Stimulated activated memory B cell treated with anti-CD40 and anti-IgM and Interleukin-4, amounts not matched to agents 10 μg/mL and 1 μg/mL and 100 μg/mL, for 72 hours (primary cell): ENCODE data around the gene QKI.
"Not testable (repeated sequence)": the region's sequence is repeated elsewhere in the genome, so short reads cannot be mapped to it uniquely, and the experiment has no call there.

Experiments
- ATAC-seq: fragments of 150-1000 bp; cut with Tn5 transposase; 2 replicates; pipeline ENCODE4 v1.10.0; 2021
- H3K27ac Mint-ChIP-seq: one replicate; pipeline ENCODE4 v1.8.0; 2022; ENCODE audit warnings: mild to moderate bottlenecking, mixed read lengths
- H3K27me3 Mint-ChIP-seq: one replicate; pipeline ENCODE4 v1.8.0; 2022; ENCODE audit warnings: mixed read lengths
- H3K36me3 Mint-ChIP-seq: one replicate; pipeline ENCODE4 v1.8.0; 2022; ENCODE audit warnings: mixed read lengths
- H3K4me1 Mint-ChIP-seq: one replicate; pipeline ENCODE4 v1.8.0; 2022; ENCODE audit warnings: mixed read lengths
- H3K4me3 Mint-ChIP-seq: one replicate; pipeline ENCODE4 v1.8.0; 2022; ENCODE audit warnings: mild to moderate bottlenecking, moderate library complexity, mixed read lengths
- H3K9me3 Mint-ChIP-seq: one replicate; pipeline ENCODE4 v1.8.0; 2022; ENCODE audit warnings: mixed read lengths

QKI gene

GRCh38 chr6:163437466-163437865 lies 22.9 kb downstream of the QKI start:
- H3K27ac Mint-ChIP-seq = no peak overlapping the region

GRCh38 chr6:163438298-163438939 lies 23.9 kb downstream of the QKI start:
- ATAC-seq = no peak
- peaks cover 13% of the 10 kb centered on the region for H3K36me3 Mint-ChIP-seq
- H3K4me1 Mint-ChIP-seq = peaks cover 56% of the 10 kb centered on the region
- H3K4me3 Mint-ChIP-seq = no peak overlapping the region
- H3K27me3 Mint-ChIP-seq = no peaks in the 10 kb centered on the region
- no peak overlapping the region for H3K27ac Mint-ChIP-seq
- H3K9me3 Mint-ChIP-seq = peaks cover 3% of the 10 kb centered on the region

More at GRCh38 chr6:163437466-163437865, 22.9 kb downstream of the QKI start:
- Mint-ChIP-seq H3K4me1 (peaks cover 62% of the 10 kb centered on the region), H3K36me3 (peaks cover 13% of the 10 kb centered on the region), H3K27me3 (no peaks in the 10 kb centered on the region), H3K9me3 (peaks cover 3% of the 10 kb centered on the region), H3K4me3 (no peak overlapping the region)
- no peak for ATAC-seq

- H3K27ac Mint-ChIP-seq = no peak overlapping the region
- H3K27me3 Mint-ChIP-seq = no peaks in the 10 kb centered on the region
- H3K9me3 Mint-ChIP-seq = peaks cover 3% of the 10 kb centered on the region
- ATAC-seq = no peak
- no peak overlapping the region for H3K4me3 Mint-ChIP-seq
- H3K36me3 Mint-ChIP-seq = peaks cover 13% of the 10 kb centered on the region
- H3K4me1 Mint-ChIP-seq = peaks cover 53% of the 10 kb centered on the region
These were observed 24.4 kb downstream of the QKI start for GRCh38 chr6:163438940-163439335.

- peaks cover 13% of the 10 kb centered on the region for H3K36me3 Mint-ChIP-seq
- H3K27me3 Mint-ChIP-seq, H3K27ac Mint-ChIP-seq, H3K9me3 Mint-ChIP-seq, ATAC-seq, H3K4me3 Mint-ChIP-seq: not testable (repeated sequence)
- peaks cover 51% of the 10 kb centered on the region for H3K4me1 Mint-ChIP-seq
These were observed 24.9 kb downstream of the QKI start for GRCh38 chr6:163439390-163439789.

GRCh38 chr6:163439997-163440396 lies 25.5 kb downstream of the QKI start:
- Mint-ChIP-seq H3K27ac (no peak overlapping the region), H3K4me3 (no peak overlapping the region), H3K9me3 (peaks cover 3% of the 10 kb centered on the region), H3K36me3 (peaks cover 13% of the 10 kb centered on the region), H3K4me1 (peaks cover 49% of the 10 kb centered on the region), H3K27me3 (no peaks in the 10 kb centered on the region)
- ATAC-seq = no peak

- Mint-ChIP-seq H3K4me1 (peaks cover 38% of the 10 kb centered on the region), H3K9me3 (no peaks in the 10 kb centered on the region), H3K4me3 (no peak overlapping the region), H3K36me3 (peaks cover 7% of the 10 kb centered on the region), H3K27me3 (no peaks in the 10 kb centered on the region), H3K27ac (no peak overlapping the region)
- ATAC-seq = no peak
These were observed 27.8 kb downstream of the QKI start for GRCh38 chr6:163442336-163442735.

- H3K4me1 Mint-ChIP-seq = peaks cover 33% of the 10 kb centered on the region
- H3K27ac Mint-ChIP-seq = no peak overlapping the region
- no peaks in the 10 kb centered on the region for H3K9me3 Mint-ChIP-seq
- no peak for ATAC-seq
- H3K27me3 Mint-ChIP-seq = no peaks in the 10 kb centered on the region
- H3K36me3 Mint-ChIP-seq = peaks cover 7% of the 10 kb centered on the region
- no peak overlapping the region for H3K4me3 Mint-ChIP-seq
These were observed 29.6 kb downstream of the QKI start for GRCh38 chr6:163444077-163444476.

GRCh38 chr6:163446549-163446948 lies 32.0 kb downstream of the QKI start:
- H3K4me3 Mint-ChIP-seq = no peak overlapping the region
- no peak for ATAC-seq
- peaks cover 33% of the 10 kb centered on the region for H3K4me1 Mint-ChIP-seq
- H3K9me3 Mint-ChIP-seq = no peaks in the 10 kb centered on the region
- H3K27me3 Mint-ChIP-seq = no peaks in the 10 kb centered on the region
- H3K27ac Mint-ChIP-seq = no peak overlapping the region
- H3K36me3 Mint-ChIP-seq = peaks cover 5% of the 10 kb centered on the region

GRCh38 chr6:163449076-163449475 lies 34.6 kb downstream of the QKI start:
- ATAC-seq = no peak
- no peaks in the 10 kb centered on the region for H3K9me3 Mint-ChIP-seq
- H3K4me3 Mint-ChIP-seq = no peak overlapping the region
- H3K4me1 Mint-ChIP-seq = peaks cover 29% of the 10 kb centered on the region
- H3K36me3 Mint-ChIP-seq = peaks cover 5% of the 10 kb centered on the region
- no peaks in the 10 kb centered on the region for H3K27me3 Mint-ChIP-seq
- no peak overlapping the region for H3K27ac Mint-ChIP-seq

GRCh38 chr6:163454425-163454824 lies 39.9 kb downstream of the QKI start:
- Mint-ChIP-seq H3K36me3 (peaks cover 33% of the 10 kb centered on the region), H3K27me3 (no peaks in the 10 kb centered on the region), H3K9me3 (no peaks in the 10 kb centered on the region), H3K4me1 (peaks cover 70% of the 10 kb centered on the region), H3K4me3 (no peak overlapping the region), H3K27ac (no peak overlapping the region)
- no peak for ATAC-seq

- Mint-ChIP-seq H3K36me3 (peaks cover 28% of the 10 kb centered on the region), H3K27ac (peak overlapping the region; percentile 9), H3K27me3 (no peaks in the 10 kb centered on the region), H3K4me1 (peaks cover 75% of the 10 kb centered on the region), H3K9me3 (no peaks in the 10 kb centered on the region), H3K4me3 (no peak overlapping the region)
- ATAC-seq = no peak
These were observed 41.0 kb downstream of the QKI start for GRCh38 chr6:163455552-163455951.

- ATAC-seq = no peak
- no peak overlapping the region for H3K4me3 Mint-ChIP-seq
- H3K9me3 Mint-ChIP-seq = no peaks in the 10 kb centered on the region
- H3K27ac Mint-ChIP-seq = peak overlapping the region; percentile 64
- H3K36me3 Mint-ChIP-seq = peaks cover 33% of the 10 kb centered on the region
- peaks cover 77% of the 10 kb centered on the region for H3K4me1 Mint-ChIP-seq
- H3K27me3 Mint-ChIP-seq = no peaks in the 10 kb centered on the region
These were observed 43.4 kb downstream of the QKI start for GRCh38 chr6:163457637-163458561.

GRCh38 chr6:163459007-163459406 lies 44.5 kb downstream of the QKI start:
- Mint-ChIP-seq H3K4me3 (no peak overlapping the region), H3K27ac (peak overlapping the region; percentile 92), H3K4me1 (peaks cover 79% of the 10 kb centered on the region), H3K27me3 (no peaks in the 10 kb centered on the region), H3K9me3 (no peaks in the 10 kb centered on the region), H3K36me3 (peaks cover 38% of the 10 kb centered on the region)
- no peak for ATAC-seq

- H3K4me1 Mint-ChIP-seq = peaks cover 75% of the 10 kb centered on the region
- no peaks in the 10 kb centered on the region for H3K27me3 Mint-ChIP-seq
- H3K4me3 Mint-ChIP-seq = no peak overlapping the region
- H3K36me3 Mint-ChIP-seq = peaks cover 43% of the 10 kb centered on the region
- peak overlapping the region; percentile 92 for H3K27ac Mint-ChIP-seq
- no peak for ATAC-seq
- H3K9me3 Mint-ChIP-seq = no peaks in the 10 kb centered on the region
These were observed 45.0 kb downstream of the QKI start for GRCh38 chr6:163459536-163459935.

GRCh38 chr6:163460307-163460782 lies 45.8 kb downstream of the QKI start:
- H3K4me1 Mint-ChIP-seq = peaks cover 70% of the 10 kb centered on the region
- H3K4me3 Mint-ChIP-seq = peak overlapping the region; percentile 83
- peaks cover 46% of the 10 kb centered on the region for H3K36me3 Mint-ChIP-seq
- ATAC-seq = peak; percentile 71
- no peaks in the 10 kb centered on the region for H3K27me3 Mint-ChIP-seq
- peak overlapping the region; percentile 92 for H3K27ac Mint-ChIP-seq
- H3K9me3 Mint-ChIP-seq = no peaks in the 10 kb centered on the region
